GM21423 (cell line): ENCODE results near the gene DPH7.
"Not testable (repeated sequence)": the region's sequence is repeated elsewhere in the genome, so short reads cannot be mapped to it uniquely, and the experiment has no call there.

Experiments used
- ATAC-seq: cut with Tn5 transposase; IDR thresholded peaks from one replicate; pipeline ENCODE4 v1.9.1; 2021; ENCODE audit warnings: mild to moderate bottlenecking, moderate library complexity; ENCODE audit not compliant: unreplicated experiment

Gene DPH7

GRCh38 chr9:137606734-137607138, 28.0 kb upstream of the DPH7 start:
- ATAC-seq, result no peak

DNA sequence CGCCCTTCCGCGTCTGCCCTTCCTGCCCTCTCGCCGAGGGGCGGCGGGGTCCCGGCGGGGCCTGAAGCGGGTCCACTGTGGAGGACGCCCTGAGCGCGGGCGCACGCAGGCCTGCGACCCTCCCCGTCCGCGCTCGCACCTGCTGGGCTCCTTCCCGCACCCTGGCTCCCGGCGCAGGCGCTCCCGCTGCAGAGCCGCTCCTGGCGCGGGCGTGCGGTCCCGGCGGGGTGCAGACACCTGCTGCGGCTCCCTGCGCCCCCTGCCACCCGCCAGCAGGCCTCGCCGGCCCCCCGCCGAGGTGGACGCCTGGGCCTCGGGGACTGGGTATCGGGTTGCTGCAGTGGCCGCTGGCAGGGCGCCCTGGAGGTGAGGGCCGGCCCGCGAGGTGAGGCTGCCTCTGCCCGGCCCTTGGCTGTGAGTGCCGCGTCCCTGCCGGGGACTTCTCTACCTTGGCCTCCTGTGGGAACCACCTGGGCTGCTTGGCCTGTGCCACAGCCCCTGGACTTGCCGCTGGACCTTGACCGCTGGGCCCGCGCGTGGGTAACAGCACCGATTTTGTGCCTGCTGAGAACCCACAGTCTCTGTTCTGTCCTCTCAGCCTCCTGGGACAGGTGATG, 27.4 kb upstream of the DPH7 start:
- ATAC-seq, result peak; percentile 9

DNA sequence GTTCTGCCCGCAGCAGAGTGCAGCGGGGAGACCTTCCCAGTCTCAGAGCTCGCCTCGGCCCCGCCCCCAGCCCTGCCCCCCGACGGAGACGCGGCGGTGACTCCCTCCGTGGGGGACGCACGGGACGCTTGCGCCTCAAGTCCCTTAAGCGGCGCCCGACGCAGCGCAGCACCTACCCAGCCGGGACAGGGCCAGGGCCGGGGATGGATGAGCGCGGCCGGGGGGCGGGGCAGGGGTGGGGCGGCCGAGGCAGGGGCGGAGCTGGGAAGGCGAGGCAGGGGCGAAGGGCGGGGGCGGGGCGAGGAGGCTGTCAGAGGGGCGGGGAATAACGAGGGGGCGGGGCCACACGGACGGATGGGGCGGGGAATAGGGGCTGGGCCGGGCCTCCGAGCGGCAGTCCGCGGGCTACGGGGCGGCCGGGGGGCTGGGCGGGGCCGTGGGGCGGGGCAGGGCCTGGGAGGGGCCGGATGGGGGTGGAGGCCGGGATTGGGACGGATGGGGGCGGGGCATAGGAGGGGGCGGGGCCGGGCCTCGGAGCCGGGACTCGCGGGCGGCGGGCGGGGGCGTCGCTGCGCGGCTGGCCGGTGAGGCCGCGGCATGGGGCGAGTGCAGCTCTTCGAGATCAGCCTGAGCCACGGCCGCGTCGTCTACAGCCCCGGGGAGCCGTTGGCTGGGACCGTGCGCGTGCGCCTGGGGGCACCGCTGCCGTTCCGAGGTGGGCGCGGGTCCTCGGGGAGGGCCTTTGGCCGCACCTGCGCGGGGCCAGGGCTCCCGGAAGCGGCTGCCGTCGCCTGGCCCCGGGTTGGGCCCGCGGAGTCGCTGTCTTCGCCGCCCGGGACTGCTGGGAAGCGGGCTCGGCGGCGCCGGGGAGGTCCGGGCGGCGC, 26.6 kb upstream of the DPH7 start, which contains the start of gene ARRDC1:
ARRDC1 (plus strand) TSS at position 566 of the 884 bp plus-strand sequence; CDS start at position 598, 32 bp downstream.
- peak; percentile 73 for ATAC-seq

- no peak for ATAC-seq
Measured at GRCh38 chr9:137604345-137605086, 25.8 kb upstream of the DPH7 start.

GRCh38 chr9:137603879-137604278, 25.2 kb upstream of the DPH7 start:
- ATAC-seq, result no peak

- ATAC-seq, result no peak
Measured at GRCh38 chr9:137602661-137603060, 23.9 kb upstream of the DPH7 start.

DNA sequence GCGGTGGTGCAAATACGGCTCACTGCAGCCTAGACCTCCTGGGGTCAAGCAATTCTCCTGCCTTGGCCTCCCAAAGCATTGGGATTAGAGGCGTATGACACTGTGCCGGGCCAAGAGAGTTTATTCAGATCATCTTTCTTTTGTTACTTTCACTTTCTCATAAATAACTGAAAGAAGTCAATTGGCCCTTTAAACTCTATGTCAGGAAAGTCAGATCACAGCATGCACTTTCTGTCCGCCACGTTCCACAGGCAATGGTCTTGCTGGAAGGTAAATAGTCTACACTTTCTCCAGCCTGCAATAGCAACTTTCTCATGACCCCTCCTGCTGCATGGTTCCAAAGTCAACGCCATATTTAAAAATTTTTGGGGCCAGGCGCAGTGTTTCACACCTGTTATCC, 20.2 kb upstream of the DPH7 start:
- no peak for ATAC-seq

GRCh38 chr9:137596577-137596976, 17.9 kb upstream of the DPH7 start:
- ATAC-seq, result not testable (repeated sequence)

DNA sequence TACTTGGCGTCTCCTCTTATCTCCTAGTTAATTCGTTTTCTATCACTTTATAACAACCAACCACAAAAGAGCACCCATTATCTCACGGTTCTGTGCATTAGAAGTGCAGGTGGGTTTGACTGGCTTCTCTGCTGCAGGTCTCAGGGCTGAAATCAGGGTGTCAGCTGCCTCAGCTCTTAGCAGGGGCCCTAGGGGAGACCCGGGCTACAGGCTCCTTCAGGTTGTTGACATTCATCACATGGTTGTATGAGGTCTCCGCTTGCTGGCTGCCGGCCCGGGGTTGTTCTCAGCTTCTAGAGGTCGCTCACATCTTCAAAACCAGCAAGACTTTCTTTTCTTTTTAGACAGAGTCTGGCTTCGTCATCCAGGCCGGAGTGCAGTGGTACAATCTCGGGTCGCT, 14.5 kb upstream of the DPH7 start:
- ATAC-seq, result no peak

DNA sequence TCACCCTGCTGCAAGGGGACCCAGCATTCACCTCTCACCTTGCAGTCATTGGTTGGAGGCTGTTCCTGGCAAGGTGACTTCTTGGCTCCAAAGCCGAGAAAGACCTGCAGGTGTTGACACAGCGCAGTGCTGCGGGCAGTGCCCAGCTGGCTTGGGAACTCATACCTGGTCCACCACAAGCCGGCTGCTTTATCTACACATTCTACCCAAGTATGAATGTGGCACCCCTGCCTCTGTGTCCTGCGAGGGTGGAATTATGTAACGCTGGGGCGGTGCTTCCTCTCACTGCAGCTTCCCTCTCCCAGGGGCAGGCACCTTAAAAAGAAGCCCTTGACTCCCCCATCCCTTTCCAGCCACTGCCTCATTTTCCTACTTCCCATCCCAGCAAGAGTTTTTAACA, 14.0 kb upstream of the DPH7 start:
- no peak for ATAC-seq

DNA sequence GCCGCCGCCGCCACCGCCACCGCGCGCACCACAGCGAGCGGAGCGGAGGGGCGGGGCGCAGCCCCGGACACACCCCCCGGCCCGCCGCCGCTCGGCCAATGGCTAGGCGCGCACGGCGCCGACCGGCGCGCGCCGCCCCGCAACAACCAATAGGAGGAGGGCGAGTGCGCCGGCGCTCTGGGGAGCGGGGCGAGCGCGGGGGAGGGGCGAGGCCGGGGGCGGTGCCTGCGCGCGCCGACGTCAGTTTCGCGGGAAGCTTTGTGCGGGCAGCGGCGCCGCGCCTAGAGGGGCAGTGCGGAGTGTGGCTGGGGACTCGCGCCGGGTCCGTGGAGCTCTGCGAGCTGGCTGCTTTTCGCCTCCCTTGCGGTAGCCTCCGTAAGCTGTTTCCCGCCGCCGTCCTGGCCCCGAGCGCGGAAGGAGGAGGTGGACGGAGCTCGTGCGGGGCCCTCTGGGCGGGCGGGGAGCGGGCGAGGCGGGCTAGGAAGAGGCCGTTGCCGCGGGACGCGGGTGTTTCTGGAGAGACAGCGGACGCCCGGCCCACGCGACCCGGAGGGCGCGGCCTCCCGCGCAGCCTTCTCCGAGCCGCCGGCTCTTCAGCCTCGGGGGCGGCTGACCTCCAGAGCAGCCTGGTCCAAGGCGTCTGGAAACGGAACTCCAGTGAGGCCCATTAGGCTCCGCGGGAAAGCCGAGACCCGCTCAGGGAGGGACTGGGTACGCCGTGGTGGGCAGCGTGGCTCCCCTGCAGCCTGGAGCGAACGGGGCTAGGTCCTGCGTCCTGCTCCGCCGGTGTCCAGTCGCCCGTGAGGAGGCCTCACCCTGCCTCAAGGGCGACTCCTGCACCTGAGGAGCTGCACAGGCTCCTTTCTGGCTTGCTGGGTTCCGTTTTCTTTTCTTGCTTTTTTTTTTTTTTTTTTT, 12.0 kb upstream of the DPH7 start, which contains the start of gene ZMYND19:
ZMYND19 (minus strand) TSS at position 44 of the 915 bp plus-strand sequence. CDS start 249 bp downstream, outside the sequence.
- ATAC-seq, result peak; percentile 81

GRCh38 chr9:137590123-137590468, 11.4 kb upstream of the DPH7 start:
- ATAC-seq, result peak; percentile 21

DNA sequence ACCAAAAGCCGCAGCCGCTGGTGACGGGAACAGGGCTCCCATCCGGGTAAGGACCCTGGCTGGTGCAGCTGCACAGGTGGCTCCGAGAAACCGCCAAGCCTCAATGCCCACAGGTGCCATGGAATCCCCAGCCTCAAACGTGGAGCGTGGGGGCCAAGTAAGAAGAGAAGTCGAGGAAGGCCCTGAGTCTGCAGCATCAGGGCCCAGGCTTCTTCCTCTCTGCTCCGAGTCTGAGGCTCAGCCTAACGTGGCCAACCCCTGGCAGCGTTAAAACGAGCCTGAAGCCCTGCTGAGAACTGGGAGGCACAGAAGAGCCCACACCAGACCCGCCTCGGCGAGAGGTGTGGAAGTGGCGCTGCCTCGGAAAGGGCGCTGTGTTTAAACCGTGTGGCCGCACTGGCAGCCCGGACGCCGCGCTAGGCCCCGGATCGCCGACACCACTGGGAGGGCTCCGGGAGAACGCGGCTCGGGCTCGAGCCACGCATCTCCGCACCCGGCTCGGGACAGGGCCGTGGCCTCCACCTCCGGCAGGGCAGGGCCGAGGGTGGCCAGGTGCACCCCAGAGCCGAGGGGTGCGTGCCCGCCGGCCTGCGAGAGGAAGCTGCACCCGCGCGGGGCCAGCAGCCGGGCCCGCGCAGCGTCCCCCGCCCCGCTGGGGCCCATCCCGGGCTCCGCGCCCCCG, 10.9 kb upstream of the DPH7 start:
- ATAC-seq, result peak; percentile 17

DNA sequence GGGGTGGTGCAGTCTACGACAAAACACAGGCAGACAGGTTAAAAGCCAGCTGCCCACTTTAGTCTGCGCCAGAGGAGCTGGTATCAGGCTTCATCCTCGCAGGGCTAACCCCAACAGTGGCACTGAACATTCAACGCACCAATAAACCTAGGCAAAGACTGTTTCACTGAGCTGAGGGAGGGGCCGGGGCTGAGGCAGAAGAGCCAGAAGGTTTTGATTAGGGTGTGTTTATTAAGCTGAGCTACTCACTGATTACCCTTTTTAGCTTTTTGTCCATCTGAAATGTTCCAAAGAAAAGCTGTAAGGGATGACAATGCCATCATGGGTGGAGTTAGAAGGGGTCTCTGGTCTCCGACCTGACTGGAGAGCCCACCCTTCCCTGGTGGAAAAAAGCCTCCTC, 10.2 kb upstream of the DPH7 start:
- no peak for ATAC-seq

GRCh38 chr9:137588311-137588710, 9.6 kb upstream of the DPH7 start:
- no peak for ATAC-seq

- ATAC-seq, result no peak
Measured at GRCh38 chr9:137586854-137587253, 8.1 kb upstream of the DPH7 start.

DNA sequence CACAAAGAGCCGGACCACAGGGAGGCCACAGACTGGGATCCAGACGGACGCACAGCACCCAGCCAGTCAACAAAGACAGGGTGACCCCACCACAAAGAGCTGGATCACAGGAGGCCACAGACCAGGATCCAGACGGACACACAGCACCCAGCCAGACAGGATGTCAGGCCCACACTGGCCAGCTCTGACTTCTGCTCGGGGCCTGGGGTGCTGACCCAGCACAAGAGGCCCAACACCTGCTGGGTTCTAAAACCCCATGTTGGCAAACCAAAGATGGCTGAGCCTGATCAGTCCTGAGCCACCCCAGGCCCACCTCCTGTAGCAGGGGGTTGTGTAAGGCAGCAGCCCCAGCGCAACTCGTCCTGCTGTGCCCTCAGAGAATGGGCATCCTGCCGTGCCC, 5.2 kb upstream of the DPH7 start:
- ATAC-seq, result no peak

DNA sequence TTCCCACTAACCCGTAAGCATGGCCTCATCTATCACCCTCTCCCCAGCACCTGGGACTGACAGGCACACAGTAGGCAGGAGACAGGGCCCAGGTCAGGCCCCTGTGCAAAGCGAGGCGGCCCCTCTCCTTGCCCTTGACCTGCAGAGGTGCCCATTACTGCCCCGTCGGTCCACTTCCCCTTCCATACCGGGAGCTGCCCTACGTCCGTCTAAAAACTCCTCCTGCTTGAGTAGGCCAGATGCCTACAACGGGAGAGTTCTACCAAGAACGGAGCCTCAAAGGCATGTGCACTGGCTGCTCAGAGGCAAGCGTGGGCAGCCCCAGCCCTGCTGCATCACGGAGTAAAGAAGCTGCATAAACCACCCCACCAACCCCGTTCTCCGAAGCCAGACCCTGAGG, 4.6 kb upstream of the DPH7 start:
- no peak for ATAC-seq

DNA sequence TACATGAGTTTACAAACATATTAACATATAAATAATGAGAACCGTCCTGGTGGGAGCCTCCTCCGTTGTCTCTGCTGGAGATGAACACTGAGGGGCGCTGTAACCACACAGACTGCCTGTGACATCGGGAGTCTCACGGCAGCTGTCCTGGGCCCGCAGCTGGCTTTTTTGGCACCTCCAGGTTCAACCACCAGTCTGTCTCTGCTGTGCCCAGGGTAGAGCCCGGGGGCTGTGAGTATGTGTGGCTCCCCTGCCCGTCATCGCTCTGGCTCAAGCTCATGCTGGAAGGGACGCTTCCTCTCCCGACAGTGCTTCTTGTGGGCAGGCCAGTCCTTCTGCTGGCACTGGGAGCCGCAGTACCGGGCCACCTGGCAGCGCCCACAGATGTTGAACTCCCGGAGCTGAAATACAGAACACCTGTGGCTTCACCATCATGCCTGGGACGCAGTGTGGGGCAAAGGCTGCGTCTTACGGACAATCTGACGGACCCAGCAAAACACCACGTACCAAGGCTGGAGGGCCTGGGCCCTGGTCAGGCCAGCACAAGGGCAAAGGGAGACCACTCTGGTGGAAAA, 3.6 kb upstream of the DPH7 start:
- ATAC-seq, result no peak
